Gastroesophageal sphincter (tissue), 3 donors: ENCODE data around the gene AFDN.

Source experiments
- CTCF ChIP-seq, 4 experiments: fragments of 200-600 bp in 2 of 4; fragments of 450-650 bp in 2 of 4; sonication (generic) in 1 of 4; IDR thresholded peaks; one replicate each; pipeline ENCODE4 v1.5.1; 2017 to 2019; ENCODE audit warnings: antibody characterized with exemption in 4 of 4, mild to moderate bottlenecking in 2 of 4, moderate library complexity in 2 of 4
- POLR2A ChIP-seq, 2 donors: fragments of 450-650 bp; IDR thresholded peaks; one replicate each; pipeline ENCODE4 v1.6.1; 2017; ENCODE audit warnings: antibody characterized with exemption in 2 of 2, mild to moderate bottlenecking in 2 of 2, moderate library complexity in 1 of 2
- POLR2AphosphoS5 ChIP-seq: sonication (generic); formaldehyde crosslinking; IDR thresholded peaks from one replicate; pipeline ENCODE4 v1.6.1; 2017; ENCODE audit warnings: antibody characterized with exemption

GRCh38 chr6:168007592-168008338 lies 181.1 kb downstream of the AFDN start:
- no peak for TF ChIP-seq POLR2A (IDR thresholded peaks at IDR 0.05)
- TF ChIP-seq CTCF (IDR thresholded peaks at IDR 0.05) = no peak
- no peak for TF ChIP-seq POLR2AphosphoS5
